GM12801 (cell line): ENCODE results near the gene C17orf75.

ENCODE experiments used
- CTCF ChIP-seq: IDR thresholded peaks from one replicate; pipeline ENCODE4 v1.5.1; 2011; ENCODE audit warnings: control low read depth; ENCODE audit not compliant: insufficient read length; ENCODE audit errors: extremely low read depth

Gene C17orf75

GRCh38 chr17:32349854-32350665 lies 8.1 kb upstream of the C17orf75 start, which contains the start of gene ZNF207:
TSS of gene ZNF207 (plus strand) at chr17:32350157. CDS start at chr17:32350286, 129 bp downstream.
- no peak for TF ChIP-seq CTCF

DNA sequence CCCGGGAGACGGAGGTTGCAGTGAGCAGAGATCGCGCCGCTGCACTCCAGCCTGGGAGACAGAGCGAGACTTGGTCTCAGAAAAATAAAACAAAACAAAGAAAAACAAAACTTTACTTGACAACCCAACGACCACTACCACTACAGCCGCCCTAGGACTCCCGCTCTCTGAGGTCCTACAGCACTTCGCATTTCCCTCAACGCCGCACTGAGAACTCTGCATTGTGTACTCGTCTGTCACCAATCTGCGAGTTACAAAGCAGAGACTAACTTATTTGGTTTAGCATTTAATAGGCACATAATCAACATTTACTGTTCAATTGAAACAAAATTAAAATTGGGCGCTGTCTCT lies 7.5 kb upstream of the C17orf75 start:
- no peak for TF ChIP-seq CTCF

DNA sequence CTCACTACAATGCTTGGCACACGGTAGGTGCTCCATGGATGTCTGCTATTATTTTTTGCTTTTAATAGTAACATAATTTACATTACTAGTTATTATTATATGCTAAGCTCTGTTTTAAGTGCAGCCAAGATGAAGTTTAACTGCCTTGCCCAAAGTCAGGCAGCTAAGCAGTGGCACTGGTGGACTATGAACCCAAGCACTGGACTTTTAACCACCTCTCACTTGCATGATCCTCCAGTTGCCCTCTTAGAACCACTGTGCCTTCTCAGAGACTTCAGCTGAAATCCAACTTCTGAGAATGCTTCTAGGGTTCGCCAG lies 6.5 kb upstream of the C17orf75 start:
- TF ChIP-seq CTCF, result no peak

DNA sequence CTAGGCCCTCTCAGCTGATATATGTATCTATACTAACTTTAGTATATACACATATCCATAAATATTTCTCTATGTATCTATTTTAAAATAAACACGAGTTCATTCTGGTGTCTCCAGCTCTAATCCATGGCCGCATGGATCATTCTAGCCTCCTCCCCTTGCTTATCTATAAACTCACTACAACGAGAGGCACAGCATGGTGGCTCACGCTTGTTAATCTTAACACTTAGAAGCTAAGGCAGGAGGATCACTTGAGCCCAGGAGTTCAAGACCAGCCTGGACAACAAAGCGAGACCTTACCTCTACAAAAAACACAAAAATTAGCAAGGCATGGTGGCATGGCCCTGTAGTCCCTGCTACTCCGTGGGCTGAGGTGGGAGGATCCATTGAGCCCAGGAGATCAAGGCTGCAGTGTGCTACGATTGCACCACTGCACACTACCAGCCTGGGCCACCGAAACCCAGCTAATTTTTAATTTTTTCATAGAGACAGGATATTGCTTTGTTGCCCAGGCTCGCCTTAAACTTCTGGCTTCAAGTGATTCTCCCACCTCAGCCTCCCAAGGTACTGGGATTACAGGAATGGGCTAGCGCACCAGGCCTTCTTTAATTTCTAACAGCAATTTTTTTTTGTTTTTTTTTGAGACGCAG lies 4.1 kb upstream of the C17orf75 start:
- TF ChIP-seq CTCF, result no peak

GRCh38 chr17:32342603-32343325 lies 791 bp upstream of the C17orf75 start:
- no peak for TF ChIP-seq CTCF

DNA sequence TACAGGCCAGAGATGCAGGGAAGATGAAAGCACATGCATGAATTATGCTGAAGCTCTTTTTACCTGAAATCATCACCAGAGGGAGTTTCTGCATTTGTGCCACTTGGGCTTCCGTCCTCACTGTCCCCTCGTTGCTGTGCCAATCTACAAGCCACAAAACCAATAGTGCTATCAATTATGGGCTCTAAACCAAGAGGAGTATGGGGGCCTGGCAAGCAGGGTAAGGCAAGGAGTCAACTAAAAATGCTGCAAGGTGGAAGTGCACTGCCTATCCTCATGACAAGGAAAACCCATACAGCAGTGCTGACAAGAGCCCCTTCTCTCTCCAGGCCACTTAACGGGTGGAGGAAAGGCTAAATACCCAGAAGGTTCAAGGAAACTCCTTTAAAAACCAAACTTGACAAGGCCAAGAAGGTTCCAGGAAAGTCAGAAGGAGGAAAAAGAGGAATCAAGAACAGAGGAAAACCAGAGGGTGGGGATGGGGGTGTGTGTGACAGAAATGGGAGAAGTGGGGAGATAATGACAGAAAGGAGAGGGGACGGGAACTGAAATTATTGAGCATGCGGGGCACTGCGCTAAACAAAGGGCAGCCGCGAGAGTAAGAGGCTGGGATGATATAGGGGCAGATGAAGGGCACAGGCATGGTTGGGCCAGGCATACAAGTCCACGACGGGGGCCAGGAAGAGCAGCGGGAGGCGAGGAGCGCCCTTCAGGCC lies 674 bp downstream of the C17orf75 start:
- no peak for TF ChIP-seq CTCF

DNA sequence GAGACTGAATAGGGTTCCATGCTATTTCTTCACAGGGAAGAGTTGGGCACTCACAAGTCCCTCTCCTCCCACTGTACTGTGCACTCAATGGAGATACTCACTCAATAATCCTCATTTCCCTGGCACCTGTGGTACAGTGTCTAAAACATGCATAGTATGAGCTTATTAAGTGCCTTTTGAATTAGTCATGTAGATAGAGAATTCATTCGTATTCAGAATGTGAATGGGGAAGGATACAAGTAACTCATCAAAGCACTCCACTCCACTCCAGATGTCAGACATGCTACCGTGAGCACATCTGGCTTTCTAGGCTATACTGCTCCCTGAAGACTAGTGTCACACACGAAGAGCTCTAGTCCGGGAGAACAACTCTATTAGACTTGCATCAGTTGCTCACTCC lies 6.3 kb downstream of the C17orf75 start:
- TF ChIP-seq CTCF, result no peak
